Panc1 (cell line): ENCODE data around the gene AKAP7.

ENCODE experiments used
- POLR2AphosphoS5 ChIP-seq: IDR thresholded peaks from 2 replicates; pipeline ENCODE4 v1.6.1; 2012; ENCODE audit warnings: mild to moderate bottlenecking, low read depth, low read length, moderate library complexity
- SIN3A ChIP-seq: IDR thresholded peaks from 2 replicates; pipeline ENCODE4 v1.6.1; 2012; ENCODE audit warnings: low read depth, mild to moderate bottlenecking, low read length, moderate library complexity, borderline replicate concordance; ENCODE audit not compliant: insufficient read depth

- no peak for TF ChIP-seq SIN3A
- no peak for TF ChIP-seq POLR2AphosphoS5
Measured at GRCh38 chr6:131172222-131172621, 37.0 kb downstream of the AKAP7 start.
